Erythroblast (primary cell): ENCODE data around the gene HECW1.

ENCODE experiments used
- GATA1 ChIP-seq: IDR thresholded peaks from 2 replicates; pipeline ENCODE4 v1.6.1; 2011; ENCODE audit warnings: low read depth, mild to moderate bottlenecking, control low read depth, low read length, moderate library complexity
- POLR2A ChIP-seq: IDR thresholded peaks from 2 replicates; pipeline ENCODE4 v1.6.1; 2011; ENCODE audit warnings: mild to moderate bottlenecking, low read length

GRCh38 chr7:43117095-43117494 is 4.6 kb downstream of the HECW1 start:
- TF ChIP-seq POLR2A (no peak), GATA1 (no peak)
